GM18951 (cell line): ENCODE measurements around the gene SPIRE1.

Experiments
- POLR2A ChIP-seq: IDR thresholded peaks from 4 replicates; pipeline ENCODE4 v1.6.1; 2011; ENCODE audit warnings: mild to moderate bottlenecking; ENCODE audit not compliant: insufficient read length, insufficient read depth; ENCODE audit errors: extremely low read depth
- in situ Hi-C: fragments of 300-500 bp; cut with MboI; formaldehyde crosslinking; loops from one replicate; pipeline ENCODE4 v1.12.0; 2022; ENCODE audit warnings: low sequenced_read_pairs, mixed read lengths, inconsistent platforms; ENCODE audit not compliant: unreplicated experiment

SPIRE1 gene

DNA sequence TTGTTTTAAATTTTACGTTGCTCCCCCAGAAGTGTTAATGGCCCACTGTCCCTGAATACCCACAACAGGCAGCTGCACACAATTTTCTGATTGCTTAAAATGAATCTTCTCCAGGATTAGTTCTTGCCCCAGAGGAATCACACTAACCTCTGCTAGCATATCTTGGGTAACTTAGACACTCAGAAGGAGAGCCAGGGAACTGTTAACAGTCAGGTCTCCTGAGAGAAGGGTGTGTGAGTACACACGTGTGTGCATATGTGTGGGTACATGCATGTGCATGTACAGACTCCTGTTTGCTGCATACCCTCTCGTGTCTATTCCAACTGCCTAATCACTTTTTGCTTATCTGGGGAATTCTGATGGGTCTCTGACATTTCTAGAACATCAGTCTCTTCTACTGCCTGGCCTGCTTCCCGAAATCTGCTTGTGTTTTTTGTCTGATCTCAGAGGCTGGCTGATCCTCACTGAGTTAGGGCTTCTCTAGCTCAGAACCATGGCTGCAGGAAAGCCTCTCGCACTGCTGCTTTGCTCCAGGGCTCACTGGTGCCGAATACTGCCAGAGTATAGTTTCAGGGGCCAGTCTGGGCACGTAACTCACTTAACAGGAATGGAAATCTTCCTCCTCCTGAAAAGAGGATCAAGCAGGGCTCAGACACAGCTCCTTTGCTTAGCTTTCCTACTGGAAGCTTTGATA, 187.4 kb downstream of the SPIRE1 start:
- in situ Hi-C loops = no loop called here
- no peak for TF ChIP-seq POLR2A

DNA sequence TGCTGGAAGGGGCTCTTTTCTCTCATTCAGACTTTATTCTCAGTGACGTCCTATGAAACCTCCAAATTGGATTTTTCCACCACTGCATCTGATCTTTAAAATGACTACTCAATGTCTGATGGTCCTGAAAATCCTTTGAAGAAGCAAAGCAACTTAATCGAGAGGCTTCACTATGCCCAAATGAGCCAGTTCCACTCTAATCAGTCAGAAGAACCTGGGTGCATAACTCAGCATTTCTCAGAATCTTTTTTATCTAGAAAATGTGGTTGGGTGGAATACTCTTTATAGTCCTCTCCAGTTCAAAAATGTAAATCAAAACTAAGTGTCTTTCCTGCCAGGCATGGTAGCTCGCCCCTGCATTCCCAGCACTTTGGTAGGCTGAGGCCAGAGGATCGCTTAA, 189.5 kb downstream of the SPIRE1 start:
- in situ Hi-C loops = no loop called here
- TF ChIP-seq POLR2A = no peak

- TF ChIP-seq POLR2A = no peak
- in situ Hi-C loops = no loop called here
Measured at GRCh38 chr18:12464731-12465130, 193.2 kb downstream of the SPIRE1 start.

DNA sequence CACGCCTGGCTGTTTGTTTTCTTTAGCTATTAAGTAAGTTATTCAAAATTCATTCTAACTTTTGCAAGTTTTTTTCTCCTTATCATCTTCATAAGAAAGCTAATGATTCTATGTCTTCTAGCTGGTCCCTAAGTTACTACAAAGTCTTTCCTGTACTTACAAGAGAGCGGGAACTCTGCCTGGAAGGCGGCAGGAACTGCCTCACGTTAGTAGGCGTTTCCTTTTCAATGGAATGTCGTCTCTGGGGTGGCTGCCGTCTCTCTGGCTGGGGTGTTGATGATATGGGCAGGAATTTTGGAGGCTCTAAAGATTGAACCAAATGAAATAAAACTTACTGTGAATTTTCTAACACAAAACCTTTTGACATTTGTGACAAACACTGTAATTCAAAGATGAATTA, 194.7 kb downstream of the SPIRE1 start:
- in situ Hi-C loops = no loop called here
- no peak for TF ChIP-seq POLR2A

DNA sequence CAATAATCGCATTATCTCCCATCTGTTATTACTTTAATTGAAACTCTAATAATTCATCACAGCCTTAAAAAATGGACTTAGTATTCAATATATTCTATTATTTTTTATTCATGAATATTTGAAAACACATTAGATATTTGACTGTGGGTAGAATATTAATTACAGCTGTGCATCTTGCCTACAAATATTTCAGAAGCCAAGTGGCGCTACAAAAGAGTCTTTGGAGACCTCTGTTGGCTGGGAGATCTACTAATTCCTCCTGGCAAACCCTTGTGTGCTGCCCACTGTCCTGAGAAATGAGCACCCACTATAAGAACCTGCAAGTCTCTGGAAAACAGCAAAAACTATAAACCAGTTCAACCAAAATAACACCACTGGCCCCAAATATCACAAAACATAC, 195.7 kb downstream of the SPIRE1 start:
- in situ Hi-C loops = no loop called here
- no peak for TF ChIP-seq POLR2A

GRCh38 chr18:12461326-12461725, 196.6 kb downstream of the SPIRE1 start:
- in situ Hi-C loops = no loop called here
- no peak for TF ChIP-seq POLR2A

GRCh38 chr18:12460874-12461273, 197.0 kb downstream of the SPIRE1 start:
- in situ Hi-C loops = no loop called here
- no peak for TF ChIP-seq POLR2A

- in situ Hi-C loops = no loop called here
- TF ChIP-seq POLR2A = no peak
Measured at GRCh38 chr18:12458771-12459170, 199.1 kb downstream of the SPIRE1 start.

DNA sequence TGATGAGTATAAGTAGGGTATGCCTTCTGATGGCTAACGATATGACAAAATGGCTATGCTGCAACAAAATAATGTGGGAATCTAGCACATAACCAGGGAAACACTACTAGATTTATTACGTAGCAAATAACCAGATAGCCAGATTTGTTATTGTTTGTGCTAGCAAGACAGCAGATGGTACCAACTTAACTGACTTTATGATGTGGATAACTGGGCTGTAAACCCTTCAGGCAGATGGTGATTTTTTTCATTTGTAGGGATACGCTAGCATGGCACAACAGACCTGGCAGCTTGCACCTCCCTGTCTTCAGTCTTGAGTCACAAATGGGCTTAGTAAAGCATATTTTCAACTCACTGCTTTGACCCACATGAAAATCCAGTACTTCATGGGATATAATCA, 201.5 kb downstream of the SPIRE1 start:
- no peak for TF ChIP-seq POLR2A
- in situ Hi-C loops = no loop called here

GRCh38 chr18:12455496-12455895, 202.4 kb downstream of the SPIRE1 start:
- TF ChIP-seq POLR2A = no peak
- in situ Hi-C loops = no loop called here

DNA sequence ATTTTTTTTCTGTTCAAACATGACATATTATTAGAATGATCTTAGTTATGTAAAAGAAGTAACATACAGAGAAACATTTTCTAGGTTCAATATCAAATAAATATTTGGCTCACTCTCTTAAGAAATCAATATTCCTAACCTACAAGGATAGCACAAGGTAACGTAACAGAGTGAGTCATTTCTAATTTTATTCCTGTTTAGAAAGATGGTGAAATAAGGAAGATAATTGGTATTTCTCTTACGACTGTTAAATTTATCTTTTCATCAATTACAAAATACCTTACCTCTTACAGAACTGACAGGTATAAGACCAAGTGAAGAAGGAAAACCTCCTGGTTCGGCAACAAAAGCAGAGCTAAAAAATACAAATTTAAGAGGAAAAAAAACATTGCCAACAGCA, 205.1 kb downstream of the SPIRE1 start:
- in situ Hi-C loops = no loop called here
- no peak for TF ChIP-seq POLR2A

GRCh38 chr18:12451428-12451827, 206.5 kb downstream of the SPIRE1 start:
- in situ Hi-C loops = no loop called here
- TF ChIP-seq POLR2A = no peak

DNA sequence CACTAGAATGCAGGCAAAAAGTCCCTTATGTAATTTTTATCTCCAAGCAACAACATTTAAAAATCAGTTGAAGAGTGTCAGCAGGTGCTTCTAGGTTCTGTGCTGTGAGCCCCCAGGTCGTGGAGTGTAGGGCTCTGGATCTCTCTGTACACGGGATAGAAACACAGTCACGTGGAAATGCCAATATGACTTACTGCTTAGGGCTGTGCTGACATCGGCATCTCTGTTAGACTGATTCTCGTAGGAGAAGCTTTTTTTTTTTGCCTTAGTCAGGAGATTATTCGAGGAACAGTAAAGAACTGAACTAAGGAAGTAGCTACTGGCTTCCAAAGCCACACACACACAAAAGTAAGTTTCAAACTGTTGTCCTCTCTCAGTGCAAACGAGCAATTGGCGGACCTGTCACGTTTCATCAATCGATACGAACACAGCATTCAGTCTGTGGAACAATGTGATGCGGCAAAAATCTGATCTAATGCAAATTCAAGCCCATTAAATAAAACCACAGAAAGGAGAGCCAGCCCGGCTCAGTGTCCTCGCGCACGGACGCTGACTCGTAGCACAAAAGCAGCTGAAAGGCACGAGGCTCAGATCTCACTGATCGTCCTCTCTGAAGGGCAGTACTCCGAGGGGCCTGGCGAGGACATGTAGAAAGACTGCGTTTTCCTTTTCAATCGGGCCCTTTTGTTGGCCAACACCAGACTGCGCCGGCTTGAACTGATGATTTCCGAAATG, 208.7 kb downstream of the SPIRE1 start:
- TF ChIP-seq POLR2A = no peak
- in situ Hi-C loops = no loop called here

DNA sequence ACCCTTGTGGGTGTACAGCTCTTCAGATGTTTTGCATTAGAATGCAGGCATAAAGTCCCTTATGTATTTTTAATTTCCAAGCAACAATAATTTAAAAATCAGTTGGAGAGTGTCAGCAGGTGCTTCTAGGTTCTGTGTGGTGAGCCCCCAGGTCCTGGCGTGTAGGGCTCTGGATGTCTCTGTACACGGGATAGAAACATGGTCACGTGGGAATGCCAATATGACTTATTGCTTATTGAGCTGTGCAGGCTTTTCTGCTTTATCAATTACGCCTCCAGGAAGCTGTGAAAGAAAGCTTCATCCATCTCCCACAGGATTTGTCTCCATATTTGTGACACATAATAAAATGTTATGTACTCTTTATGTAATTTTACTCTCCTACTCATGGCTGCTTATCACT, 212.4 kb downstream of the SPIRE1 start:
- in situ Hi-C loops = no loop called here
- no peak for TF ChIP-seq POLR2A

DNA sequence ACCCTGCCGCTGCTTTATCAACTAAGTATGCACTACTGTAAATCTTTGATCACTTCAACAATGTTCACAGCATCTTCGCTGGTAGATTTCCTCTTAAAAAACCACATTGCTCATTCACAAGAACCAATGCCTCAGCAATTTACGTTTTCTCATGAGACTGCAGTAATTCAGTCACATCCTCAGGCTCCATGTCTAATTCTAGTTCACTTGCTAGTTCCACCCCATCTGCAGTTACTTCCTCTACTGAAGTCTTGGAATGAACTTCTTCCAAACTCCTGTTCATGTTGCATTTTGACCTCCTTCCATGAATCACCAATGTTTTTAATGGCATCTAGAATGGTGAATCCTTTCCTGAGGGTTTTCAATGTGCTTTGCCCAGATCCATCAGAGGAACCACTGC, 214.4 kb downstream of the SPIRE1 start:
- no peak for TF ChIP-seq POLR2A
- in situ Hi-C loops = no loop called here

- in situ Hi-C loops = no loop called here
- no peak for TF ChIP-seq POLR2A
Measured at GRCh38 chr18:12442946-12443345, 215.0 kb downstream of the SPIRE1 start.
